T-helper 17 cell (primary cell): ENCODE measurements around the gene TTLL10. TPM values are rescaled to one million over a fixed set of nuclear protein-coding genes. Genes with fewer than 3 reads are reported as not detected.
A peak's percentile ranks its signal among the peaks of the same experiment; 100 is the strongest.

Experiments
- ATAC-seq: fragments of 150-1000 bp; cut with Tn5 transposase; 2 replicates; pipeline ENCODE4 v1.10.0; 2021; ENCODE audit warnings: mild to moderate bottlenecking, moderate library complexity
- DNase-seq, 3 donors: peaks; one replicate each; pipeline versions ENCODE4 v3.0.0 to v3.0.0-alpha.2; 2020 to 2021
- H3K9me3 ChIP-seq: one replicate; pipeline ENCODE4 v1.7.0; 2013; ENCODE audit warnings: low read length, mild to moderate bottlenecking; ENCODE audit not compliant: control insufficient read depth, poor library complexity, severe bottlenecking
- H3K27ac Mint-ChIP-seq: one replicate; pipeline ENCODE4 v1.8.0; 2022; ENCODE audit warnings: mild to moderate bottlenecking, moderate library complexity, mixed read lengths
- H3K27me3 Mint-ChIP-seq: one replicate; pipeline ENCODE4 v1.8.0; 2022; ENCODE audit warnings: mixed read lengths
- H3K36me3 Mint-ChIP-seq: one replicate; pipeline ENCODE4 v1.8.0; 2022; ENCODE audit warnings: low read depth, mixed read lengths
- H3K4me1 Mint-ChIP-seq: one replicate; pipeline ENCODE4 v1.8.0; 2022; ENCODE audit warnings: mild to moderate bottlenecking, mixed read lengths
- H3K4me3 Mint-ChIP-seq: one replicate; pipeline ENCODE4 v1.8.0; 2022; ENCODE audit warnings: mild to moderate bottlenecking, moderate library complexity, mixed read lengths
- total RNA-seq, 4 donors: library from RNA in 2 of 4; stranded (reverse) in 2 of 4; gene quantifications; one replicate each; pipeline ENCODE4 v1.2.3 and lab custom pipeline; 2022 to 2026

TTLL10 gene
- total RNA-seq, 2 donors from 2014 or later, result 0.86 to 2.5 TPM

DNA sequence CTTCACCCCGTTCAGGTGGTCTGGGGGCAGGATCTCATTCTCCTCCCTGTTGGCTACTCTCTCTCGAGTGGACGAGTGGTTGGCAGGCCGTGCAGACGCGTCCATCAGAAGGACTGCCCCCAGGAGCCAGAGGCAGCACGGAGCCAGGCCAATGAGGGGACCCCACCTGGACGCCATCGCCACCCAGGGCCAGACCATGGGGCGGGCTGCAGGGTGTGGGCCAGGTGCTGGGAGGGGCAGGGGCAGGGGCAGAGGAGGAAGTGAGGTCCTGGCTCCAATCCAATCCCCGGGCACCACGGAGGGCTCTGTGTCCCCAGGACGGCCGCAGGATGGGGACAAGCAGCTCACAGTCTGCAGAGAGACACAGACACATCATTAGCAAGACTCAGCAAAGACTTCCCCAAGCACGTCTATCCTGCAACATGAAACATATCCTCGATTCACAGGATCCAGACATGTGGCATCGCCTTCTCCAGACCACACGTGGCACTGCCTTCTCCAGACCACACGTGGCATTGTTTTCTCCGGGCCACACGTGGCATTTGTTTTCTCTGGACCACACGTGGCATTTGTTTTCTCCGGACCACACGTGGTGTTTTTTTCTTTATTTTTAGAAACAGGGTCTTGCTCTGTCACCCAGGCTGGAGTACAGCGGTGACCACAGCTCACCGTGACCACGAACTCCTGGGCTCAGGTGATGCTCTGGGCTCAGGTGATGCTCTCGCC lies 55.1 kb downstream of the TTLL10 start:
- no peaks in the 10 kb centered on the region for H3K9me3 ChIP-seq
- peaks cover 21% of the 10 kb centered on the region for H3K4me1 Mint-ChIP-seq
- no peaks in the 10 kb centered on the region for H3K27me3 Mint-ChIP-seq
- ATAC-seq, result no peak
- peak overlapping the region; percentile 94 for H3K27ac Mint-ChIP-seq
- no peak overlapping the region for H3K4me3 Mint-ChIP-seq
- peaks cover 2% of the 10 kb centered on the region for H3K36me3 Mint-ChIP-seq
- no peak for DNase-seq

DNA sequence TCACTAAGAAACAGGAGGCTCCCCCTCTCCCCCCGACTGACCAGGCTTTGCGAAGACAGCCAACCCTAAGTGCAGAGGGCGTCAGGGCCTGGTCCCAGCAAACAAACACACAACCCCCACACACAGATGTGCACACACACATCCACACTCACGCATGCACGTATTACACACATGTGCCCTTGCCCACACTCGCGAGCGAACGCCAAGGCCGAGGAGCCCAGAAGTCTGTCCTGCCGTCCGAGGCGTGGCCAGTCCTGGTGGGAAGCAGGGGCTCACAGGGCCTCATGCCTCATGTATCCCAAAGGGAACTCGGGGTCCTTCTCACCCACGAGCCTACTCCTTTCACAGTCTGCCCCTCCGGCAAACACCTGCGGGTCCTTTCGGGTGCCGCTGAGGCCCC lies 56.1 kb downstream of the TTLL10 start:
- ATAC-seq (no peak), DNase-seq (no peak)
- H3K27ac Mint-ChIP-seq, result peak overlapping the region; percentile 94
- peaks cover 2% of the 10 kb centered on the region for H3K36me3 Mint-ChIP-seq
- no peaks in the 10 kb centered on the region for H3K9me3 ChIP-seq
- no peaks in the 10 kb centered on the region for H3K27me3 Mint-ChIP-seq
- peaks cover 28% of the 10 kb centered on the region for H3K4me1 Mint-ChIP-seq
- H3K4me3 Mint-ChIP-seq, result peak overlapping the region; percentile 91

GRCh38 chr1:1230656-1231399 lies 57.1 kb downstream of the TTLL10 start:
- H3K27me3 Mint-ChIP-seq, result no peaks in the 10 kb centered on the region
- ATAC-seq (no peak), DNase-seq (no peak)
- H3K4me3 Mint-ChIP-seq, result peak overlapping the region; percentile 91
- peak overlapping the region; percentile 94 for H3K27ac Mint-ChIP-seq
- peaks cover 26% of the 10 kb centered on the region for H3K4me1 Mint-ChIP-seq
- H3K9me3 ChIP-seq, result no peaks in the 10 kb centered on the region
- H3K36me3 Mint-ChIP-seq, result peaks cover 2% of the 10 kb centered on the region

DNA sequence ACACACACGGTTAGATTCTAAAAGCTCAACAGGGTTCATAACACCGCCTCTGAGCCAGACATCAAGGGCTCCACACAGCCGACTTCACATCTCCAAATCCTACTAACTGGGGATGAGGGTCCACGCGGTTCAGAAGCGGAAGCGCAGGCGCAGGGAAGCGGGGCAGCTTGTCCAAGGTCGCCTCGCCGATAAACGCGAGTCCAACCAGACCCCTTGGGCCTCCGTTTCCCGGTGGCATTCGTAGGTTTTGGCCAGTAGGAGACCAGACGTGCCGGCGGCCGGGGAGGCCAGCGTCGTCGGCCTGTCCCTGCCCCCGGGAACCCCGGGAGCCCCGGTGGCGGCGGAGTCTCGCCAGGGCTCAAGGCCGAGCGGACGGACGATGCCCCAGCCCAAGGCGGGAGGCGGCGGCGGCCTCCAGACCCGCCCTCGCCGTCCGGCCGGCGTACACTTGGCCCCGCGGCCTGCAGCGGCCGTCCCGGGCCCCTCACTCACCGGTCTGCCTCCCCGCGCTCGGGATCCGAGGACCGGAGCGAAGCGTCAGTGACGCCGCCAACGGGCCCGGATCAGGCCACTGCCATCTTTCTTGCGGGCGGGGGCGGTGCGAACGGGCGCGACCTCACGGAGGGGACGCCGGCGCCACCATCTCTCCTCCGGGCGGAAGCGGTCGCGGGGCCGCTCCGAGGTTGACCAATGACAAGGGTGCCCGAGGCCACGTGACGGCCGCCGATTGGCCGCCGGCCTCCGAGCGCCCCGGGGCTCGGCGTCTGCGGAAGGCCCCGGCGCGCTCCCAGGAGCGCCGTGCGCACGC lies 57.9 kb downstream of the TTLL10 start, which contains the start of gene SDF4:
TSS of gene SDF4 (minus strand) at position 602 of the 808 bp plus-strand sequence. CDS start 3,229 bp downstream, outside the sequence.
- peak within 1 kb of the TSS; percentile 91 for H3K4me3 Mint-ChIP-seq
- H3K36me3 Mint-ChIP-seq, result peaks cover 2% of the 10 kb centered on the region
- DNase-seq, result peak; percentile 94 to 96 (median 96)
- ATAC-seq, result peak; percentile 96
- no peaks in the 10 kb centered on the region for H3K27me3 Mint-ChIP-seq
- H3K4me1 Mint-ChIP-seq, result peaks cover 25% of the 10 kb centered on the region
- H3K27ac Mint-ChIP-seq, result peak within 1 kb of the TSS; percentile 94
- no peaks in the 10 kb centered on the region for H3K9me3 ChIP-seq

DNA sequence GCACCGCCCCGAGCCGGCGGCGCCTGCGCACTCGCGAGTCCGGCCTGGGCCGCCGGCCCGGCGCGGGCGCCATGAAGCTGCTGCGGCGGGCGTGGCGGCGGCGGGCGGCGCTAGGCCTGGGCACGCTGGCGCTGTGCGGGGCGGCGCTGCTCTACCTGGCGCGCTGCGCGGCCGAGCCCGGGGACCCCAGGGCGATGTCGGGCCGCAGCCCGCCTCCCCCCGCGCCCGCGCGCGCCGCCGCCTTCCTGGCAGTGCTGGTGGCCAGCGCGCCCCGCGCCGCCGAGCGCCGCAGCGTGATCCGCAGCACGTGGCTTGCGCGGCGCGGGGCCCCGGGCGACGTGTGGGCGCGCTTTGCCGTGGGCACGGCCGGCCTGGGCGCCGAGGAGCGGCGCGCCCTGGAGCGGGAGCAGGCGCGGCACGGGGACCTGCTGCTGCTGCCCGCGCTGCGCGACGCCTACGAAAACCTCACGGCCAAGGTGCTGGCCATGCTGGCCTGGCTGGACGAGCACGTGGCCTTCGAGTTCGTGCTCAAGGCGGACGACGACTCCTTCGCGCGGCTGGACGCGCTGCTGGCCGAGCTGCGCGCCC lies 58.6 kb downstream of the TTLL10 start, which contains the start of gene B3GALT6:
TSS of gene B3GALT6 (plus strand) at position 30 of the 588 bp plus-strand sequence. CDS start at position 72, 42 bp downstream.
- DNase-seq (no peak), ATAC-seq (no peak)
- Mint-ChIP-seq H3K36me3 (peaks cover 2% of the 10 kb centered on the region), H3K4me3 (peak within 1 kb of the TSS; percentile 91), H3K27ac (peak within 1 kb of the TSS; percentile 94), H3K27me3 (no peaks in the 10 kb centered on the region), H3K4me1 (peaks cover 25% of the 10 kb centered on the region)
- no peaks in the 10 kb centered on the region for H3K9me3 ChIP-seq

DNA sequence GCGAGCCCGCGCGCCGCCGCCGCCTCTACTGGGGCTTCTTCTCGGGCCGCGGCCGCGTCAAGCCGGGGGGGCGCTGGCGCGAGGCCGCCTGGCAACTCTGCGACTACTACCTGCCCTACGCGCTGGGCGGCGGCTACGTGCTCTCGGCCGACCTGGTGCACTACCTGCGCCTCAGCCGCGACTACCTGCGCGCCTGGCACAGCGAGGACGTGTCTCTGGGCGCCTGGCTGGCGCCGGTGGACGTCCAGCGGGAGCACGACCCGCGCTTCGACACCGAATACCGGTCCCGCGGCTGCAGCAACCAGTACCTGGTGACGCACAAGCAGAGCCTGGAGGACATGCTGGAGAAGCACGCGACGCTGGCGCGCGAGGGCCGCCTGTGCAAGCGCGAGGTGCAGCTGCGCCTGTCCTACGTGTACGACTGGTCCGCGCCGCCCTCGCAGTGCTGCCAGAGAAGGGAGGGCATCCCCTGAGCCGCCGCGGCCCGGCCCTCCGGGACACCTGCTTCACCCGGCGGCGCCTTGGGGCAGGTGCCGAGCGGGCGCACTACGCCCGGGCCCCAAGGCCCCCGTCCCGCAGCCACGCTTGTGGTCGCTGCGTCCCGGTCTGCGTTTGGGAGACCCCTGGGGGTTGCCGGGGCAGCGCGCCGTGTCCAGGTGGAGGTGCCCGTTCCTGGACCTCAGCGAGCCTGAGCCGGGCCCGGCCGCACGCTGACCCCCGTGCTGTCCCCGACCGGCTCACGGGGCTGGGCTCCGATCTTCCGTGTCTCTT lies 59.3 kb downstream of the TTLL10 start:
- peaks cover 2% of the 10 kb centered on the region for H3K36me3 Mint-ChIP-seq
- H3K27ac Mint-ChIP-seq, result peak overlapping the region; percentile 79
- H3K4me1 Mint-ChIP-seq, result peaks cover 25% of the 10 kb centered on the region
- DNase-seq, result no peak
- H3K9me3 ChIP-seq, result no peaks in the 10 kb centered on the region
- H3K27me3 Mint-ChIP-seq, result no peaks in the 10 kb centered on the region
- ATAC-seq, result no peak
- H3K4me3 Mint-ChIP-seq, result peak overlapping the region; percentile 88

DNA sequence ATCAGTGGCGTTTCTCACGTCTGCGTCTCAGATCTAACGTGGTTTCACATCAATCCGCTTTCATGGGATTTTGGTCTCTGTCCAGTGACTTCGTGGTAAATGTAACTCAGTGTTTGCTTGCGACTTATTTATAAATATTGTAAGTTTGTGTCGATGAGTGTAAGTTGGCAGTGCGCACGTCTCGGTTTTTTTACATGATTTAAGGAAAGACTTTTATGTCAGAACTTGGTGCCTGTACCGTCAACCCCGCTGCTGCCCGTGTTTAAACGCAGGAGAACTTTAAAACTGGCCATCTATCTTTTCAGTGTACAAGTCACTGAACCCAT lies 59.9 kb downstream of the TTLL10 start:
- no peaks in the 10 kb centered on the region for H3K27me3 Mint-ChIP-seq
- DNase-seq, result no peak
- peak overlapping the region; percentile 88 for H3K4me3 Mint-ChIP-seq
- no peaks in the 10 kb centered on the region for H3K9me3 ChIP-seq
- ATAC-seq, result no peak
- peak overlapping the region; percentile 79 for H3K27ac Mint-ChIP-seq
- peaks cover 25% of the 10 kb centered on the region for H3K4me1 Mint-ChIP-seq
- peaks cover 2% of the 10 kb centered on the region for H3K36me3 Mint-ChIP-seq

DNA sequence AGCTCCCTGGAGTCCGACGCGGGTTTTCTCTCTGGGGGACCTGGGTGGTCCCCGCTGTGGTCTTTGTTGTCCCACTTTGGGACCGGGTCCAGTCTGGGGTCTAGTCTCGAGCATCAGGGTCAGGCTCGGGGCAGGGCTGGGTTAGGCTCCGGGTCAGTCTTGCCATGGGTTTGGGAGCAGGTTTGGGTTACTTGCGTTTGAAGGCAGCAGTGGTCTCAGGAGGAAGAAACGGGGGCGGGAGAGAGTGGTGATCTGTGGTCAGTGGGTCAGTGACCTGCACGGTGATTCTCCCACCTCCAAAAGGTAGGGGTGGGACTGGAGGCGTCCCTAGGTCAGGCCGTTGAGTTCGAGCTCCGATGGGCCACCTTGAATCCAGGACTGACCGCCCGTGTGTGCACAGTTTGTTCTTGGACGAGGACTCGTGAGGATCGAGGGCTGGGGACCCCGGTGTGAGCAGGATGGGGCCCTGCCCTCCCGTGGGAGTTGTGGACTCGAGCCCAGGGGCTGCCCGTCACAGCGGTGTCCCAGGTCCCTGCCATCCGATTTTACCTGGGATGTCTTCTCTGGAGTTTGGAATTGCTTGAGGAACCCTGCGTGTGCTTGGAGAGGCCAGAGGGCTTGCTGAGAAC lies 60.6 kb downstream of the TTLL10 start:
- H3K9me3 ChIP-seq, result no peaks in the 10 kb centered on the region
- H3K27me3 Mint-ChIP-seq, result no peaks in the 10 kb centered on the region
- ATAC-seq (no peak), DNase-seq (no peak)
- peaks cover 2% of the 10 kb centered on the region for H3K36me3 Mint-ChIP-seq
- peak overlapping the region; percentile 79 for H3K27ac Mint-ChIP-seq
- H3K4me1 Mint-ChIP-seq, result peaks cover 25% of the 10 kb centered on the region
- H3K4me3 Mint-ChIP-seq, result peak overlapping the region; percentile 88

GRCh38 chr1:1235016-1235744 lies 61.5 kb downstream of the TTLL10 start:
- no peaks in the 10 kb centered on the region for H3K9me3 ChIP-seq
- peak overlapping the region; percentile 31 for H3K4me3 Mint-ChIP-seq
- DNase-seq (no peak), ATAC-seq (no peak)
- H3K36me3 Mint-ChIP-seq, result peaks cover 2% of the 10 kb centered on the region
- no peaks in the 10 kb centered on the region for H3K27me3 Mint-ChIP-seq
- H3K27ac Mint-ChIP-seq, result peak overlapping the region; percentile 79
- H3K4me1 Mint-ChIP-seq, result peaks cover 17% of the 10 kb centered on the region

DNA sequence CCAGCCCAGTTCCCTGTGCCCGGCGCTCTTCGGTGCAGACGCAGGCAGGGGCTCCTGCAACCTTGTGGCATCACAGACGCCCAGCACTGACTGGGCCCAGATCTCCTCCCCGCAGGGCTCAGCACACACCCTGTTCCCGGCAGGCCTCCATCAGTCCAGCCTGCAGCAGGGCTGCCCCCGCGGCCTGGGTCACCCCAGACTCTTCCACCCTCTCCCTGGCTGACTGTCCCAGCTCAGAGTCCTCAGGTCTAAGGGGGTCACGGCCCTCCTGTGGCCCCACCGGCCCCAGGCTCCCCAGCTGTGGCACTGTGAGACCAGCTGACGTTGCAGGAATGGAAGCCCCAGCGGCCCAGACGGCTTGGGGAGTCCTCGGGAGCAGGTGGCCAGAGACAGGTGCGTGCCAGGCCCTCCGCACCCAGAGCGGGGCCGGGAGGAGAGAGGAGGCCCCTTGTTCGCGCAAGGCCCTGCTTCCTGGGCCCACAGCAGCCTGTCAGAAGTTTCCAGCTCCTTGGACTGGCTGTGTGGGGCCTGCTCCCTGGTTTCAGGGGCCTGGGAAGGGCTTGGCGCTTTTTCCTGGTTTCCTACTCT lies 62.6 kb downstream of the TTLL10 start:
- H3K27me3 Mint-ChIP-seq, result no peaks in the 10 kb centered on the region
- peaks cover 12% of the 10 kb centered on the region for H3K4me1 Mint-ChIP-seq
- H3K36me3 Mint-ChIP-seq, result peaks cover 2% of the 10 kb centered on the region
- no peaks in the 10 kb centered on the region for H3K9me3 ChIP-seq
- no peak overlapping the region for H3K27ac Mint-ChIP-seq
- H3K4me3 Mint-ChIP-seq, result no peak overlapping the region
- DNase-seq (no peak), ATAC-seq (no peak)
